HFF-Myc (cell line): Measurements from ENCODE around the gene TLE5.

Experiments used
- DNase-seq: peaks from one replicate; pipeline ENCODE4 v3.0.0-alpha.2; 2011; ENCODE audit warnings: low read depth; ENCODE audit errors: extremely low read depth
- H3K4me3 ChIP-seq: replicated peaks from 2 replicates; pipeline ENCODE4 v1.5.1; 2011; ENCODE audit warnings: low read depth, mild to moderate bottlenecking, control low read depth, low read length
- TF ChIP-seq, protein P1 (sequence below): IDR thresholded peaks from 2 replicates; pipeline ENCODE4 v1.5.1; 2012; ENCODE audit warnings: mild to moderate bottlenecking, low read depth, low read length, control low read depth; ENCODE audit errors: missing control alignments

Gene TLE5

DNA sequence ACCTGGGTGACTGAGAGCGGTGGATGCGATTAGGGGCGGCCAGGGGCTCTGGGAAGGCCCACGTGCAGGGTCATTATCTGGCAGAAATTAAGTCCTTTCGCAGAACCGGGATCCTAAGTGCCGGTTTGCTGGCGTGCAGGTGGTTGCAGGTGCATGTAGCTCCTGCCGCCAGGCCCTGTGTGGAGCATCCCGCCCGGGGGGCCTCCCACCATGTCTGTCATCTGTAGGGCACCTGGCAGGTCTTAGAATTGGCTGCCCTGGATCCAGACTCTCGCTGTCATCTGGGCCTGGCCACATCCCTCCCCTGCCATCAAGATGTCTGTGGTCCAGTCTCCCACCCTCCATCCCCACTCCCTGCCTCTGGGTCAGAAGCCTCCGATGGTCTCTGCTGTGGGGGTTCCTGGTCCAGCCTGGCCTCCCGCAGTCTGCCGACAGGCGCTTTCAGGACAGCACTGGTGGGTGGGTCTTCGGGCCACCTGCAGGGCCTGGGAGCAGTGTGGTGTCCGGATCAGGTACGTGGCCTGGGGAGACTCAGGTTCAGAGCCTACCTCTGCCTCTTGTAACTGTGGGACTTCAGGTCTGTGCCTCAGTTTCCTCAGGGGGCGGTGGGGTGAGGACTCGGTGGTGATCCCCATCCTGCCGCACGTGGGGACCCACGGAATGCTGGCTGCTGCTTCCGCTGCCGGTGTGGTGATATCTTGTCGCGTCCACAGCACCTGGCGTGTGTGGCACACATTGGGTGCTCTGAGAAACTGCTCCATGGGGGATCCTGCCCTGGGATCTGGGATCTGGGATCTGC, 37.3 kb upstream of the TLE5 start:
- DNase-seq = no peak
- TF ChIP-seq, protein P1, sequence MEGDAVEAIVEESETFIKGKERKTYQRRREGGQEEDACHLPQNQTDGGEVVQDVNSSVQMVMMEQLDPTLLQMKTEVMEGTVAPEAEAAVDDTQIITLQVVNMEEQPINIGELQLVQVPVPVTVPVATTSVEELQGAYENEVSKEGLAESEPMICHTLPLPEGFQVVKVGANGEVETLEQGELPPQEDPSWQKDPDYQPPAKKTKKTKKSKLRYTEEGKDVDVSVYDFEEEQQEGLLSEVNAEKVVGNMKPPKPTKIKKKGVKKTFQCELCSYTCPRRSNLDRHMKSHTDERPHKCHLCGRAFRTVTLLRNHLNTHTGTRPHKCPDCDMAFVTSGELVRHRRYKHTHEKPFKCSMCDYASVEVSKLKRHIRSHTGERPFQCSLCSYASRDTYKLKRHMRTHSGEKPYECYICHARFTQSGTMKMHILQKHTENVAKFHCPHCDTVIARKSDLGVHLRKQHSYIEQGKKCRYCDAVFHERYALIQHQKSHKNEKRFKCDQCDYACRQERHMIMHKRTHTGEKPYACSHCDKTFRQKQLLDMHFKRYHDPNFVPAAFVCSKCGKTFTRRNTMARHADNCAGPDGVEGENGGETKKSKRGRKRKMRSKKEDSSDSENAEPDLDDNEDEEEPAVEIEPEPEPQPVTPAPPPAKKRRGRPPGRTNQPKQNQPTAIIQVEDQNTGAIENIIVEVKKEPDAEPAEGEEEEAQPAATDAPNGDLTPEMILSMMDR = no peak
- no peak overlapping the region for H3K4me3 ChIP-seq

GRCh38 chr19:3098515-3099346, 36.4 kb upstream of the TLE5 start:
- no peak overlapping the region for H3K4me3 ChIP-seq
- DNase-seq = no peak
- TF ChIP-seq, protein P1 = no peak

DNA sequence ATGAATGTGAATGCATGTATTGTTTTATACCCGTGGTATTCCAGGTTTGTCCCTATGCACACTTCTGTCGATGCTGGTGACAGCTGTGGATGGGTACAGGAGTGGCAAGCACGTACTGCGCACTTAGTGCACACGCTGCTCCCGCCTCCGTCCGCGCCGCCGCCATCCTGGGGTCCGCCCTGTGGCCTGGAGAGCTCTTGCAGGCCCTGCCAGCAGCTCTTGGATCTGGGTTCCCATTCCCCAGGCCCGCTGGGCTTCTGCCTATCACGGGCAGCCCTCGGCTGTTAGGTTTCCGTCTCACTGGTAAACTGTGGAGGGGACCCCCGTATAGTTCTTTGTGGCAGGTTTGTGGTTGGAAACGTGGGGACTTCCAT, 35.8 kb upstream of the TLE5 start:
- TF ChIP-seq, protein P1 = no peak
- H3K4me3 ChIP-seq = no peak overlapping the region

DNA sequence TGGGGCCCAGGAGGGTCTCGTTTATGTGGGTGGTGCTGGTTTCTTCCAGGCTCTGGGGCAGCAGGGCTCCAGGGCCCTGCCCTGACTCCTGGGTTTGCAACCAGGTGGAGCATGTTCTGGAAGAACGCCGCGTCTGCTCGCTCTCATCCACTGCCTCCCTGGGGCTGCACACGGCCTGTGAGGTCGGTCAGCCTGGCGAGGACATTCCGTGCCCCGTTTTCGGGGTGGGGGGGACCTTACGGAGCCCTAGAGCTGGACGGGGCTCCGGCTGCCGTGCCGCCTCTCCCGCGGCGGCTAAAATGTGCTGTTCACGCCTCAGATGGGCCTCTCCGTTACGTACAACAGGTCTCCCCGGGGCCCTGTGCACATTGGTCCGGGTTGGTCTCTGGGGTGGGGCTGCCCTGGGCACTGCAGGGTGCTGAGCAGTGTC, 35.2 kb upstream of the TLE5 start:
- no peak for DNase-seq
- no peak overlapping the region for H3K4me3 ChIP-seq
- TF ChIP-seq, protein P1 = no peak

More for the DNA sequence above, 35.8 kb upstream of the TLE5 start:
- DNase-seq = no peak

DNA sequence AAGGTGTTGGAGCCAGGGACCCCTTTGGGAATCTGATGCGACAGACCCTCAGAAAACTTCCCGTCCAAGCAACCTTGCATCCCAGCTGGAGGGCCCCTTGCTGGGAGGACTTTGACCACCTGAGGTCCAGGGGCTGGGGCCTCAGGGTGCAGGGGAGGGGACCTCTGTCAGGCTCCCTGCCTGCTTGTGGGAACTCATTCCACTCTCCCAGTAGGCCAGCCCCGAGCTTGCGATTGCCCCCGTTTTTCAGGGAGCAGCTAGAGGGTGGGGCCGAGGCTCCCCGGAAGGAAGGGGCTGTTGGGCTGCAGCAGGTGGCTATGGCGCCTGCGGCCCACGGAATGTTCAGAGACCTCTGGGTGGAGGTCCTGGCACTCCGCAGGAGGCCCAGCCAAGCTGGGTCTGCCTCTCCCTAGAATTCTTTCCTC, 34.6 kb upstream of the TLE5 start:
- peak overlapping the region; percentile 85 for H3K4me3 ChIP-seq
- DNase-seq = no peak
- TF ChIP-seq, protein P1 = no peak

- peak overlapping the region; percentile 85 for H3K4me3 ChIP-seq
- TF ChIP-seq, protein P1 = no peak
- DNase-seq = no peak
Measured at GRCh38 chr19:3096267-3096901, 34.1 kb upstream of the TLE5 start.
